Thymus (tissue), 11 donors: ENCODE data around the gene STIP1. TPM values are rescaled to one million over a fixed set of nuclear protein-coding genes. Genes with fewer than 3 reads are reported as not detected.

ENCODE experiments used
- DNase-seq, 9 donors: peaks; one replicate each; pipeline ENCODE4 v3.0.0-alpha.2; 2013; ENCODE audit warnings: low spot score in 9 of 9, low read depth in 6 of 9, missing footprints in 1 of 9
- H3K27ac ChIP-seq, 2 donors: one replicate each; pipeline ENCODE4 v1.5.1; 2013; ENCODE audit warnings: control low read depth in 1 of 2, low read depth in 1 of 2, low read length in 1 of 2, mild to moderate bottlenecking in 1 of 2, moderate library complexity in 1 of 2
- H3K27me3 ChIP-seq, 2 donors: one replicate each; pipeline ENCODE4 v1.5.1; 2013; ENCODE audit warnings: low read length in 1 of 2; ENCODE audit not compliant: control insufficient read depth in 2 of 2, insufficient read depth in 1 of 2
- H3K36me3 ChIP-seq, 2 donors: one replicate each; pipeline ENCODE4 v1.5.1; 2013; ENCODE audit warnings: low read length in 1 of 2, mild to moderate bottlenecking in 1 of 2, moderate library complexity in 1 of 2; ENCODE audit not compliant: control insufficient read depth in 2 of 2, insufficient read depth in 2 of 2
- H3K4me1 ChIP-seq, 2 donors: one replicate each; pipeline ENCODE4 v1.5.1; 2013; ENCODE audit warnings: low read length in 2 of 2; ENCODE audit not compliant: control insufficient read depth in 2 of 2, insufficient read depth in 2 of 2
- H3K4me3 ChIP-seq, 2 donors: one replicate each; pipeline ENCODE4 v1.5.1; 2013; ENCODE audit warnings: low read length in 2 of 2, control low read depth in 1 of 2, mild to moderate bottlenecking in 1 of 2
- H3K9me3 ChIP-seq, 2 donors: one replicate each; pipeline ENCODE4 v1.5.1; 2013; ENCODE audit warnings: low read length in 1 of 2, mild to moderate bottlenecking in 1 of 2; ENCODE audit not compliant: control insufficient read depth in 2 of 2, insufficient read depth in 1 of 2
- WGBS: extraction: QIAGEN DNeasy Blood & Tissue Kit; methylation state at CpG from one replicate; pipeline ENCODE4 v1.1.7; 2013; 5-methylcytosine and 5-hydroxymethylcytosine counted together
- polyA plus RNA-seq: library from polyadenylated mRNA; stranded (reverse); fragments of 200-250 nt; gene quantifications from one replicate; pipeline ENCODE4 v1.2.3, GENCODE V29; 2013
- total RNA-seq: library from RNA; stranded (reverse); fragments of 120-200 nt; gene quantifications from one replicate; pipeline ENCODE4 v1.2.4, GENCODE V29; 2013
- donor health status: healthy.

Gene STIP1
- total and polyA plus RNA-seq, 2 donors, result 46.7 to 94.1 TPM

DNA sequence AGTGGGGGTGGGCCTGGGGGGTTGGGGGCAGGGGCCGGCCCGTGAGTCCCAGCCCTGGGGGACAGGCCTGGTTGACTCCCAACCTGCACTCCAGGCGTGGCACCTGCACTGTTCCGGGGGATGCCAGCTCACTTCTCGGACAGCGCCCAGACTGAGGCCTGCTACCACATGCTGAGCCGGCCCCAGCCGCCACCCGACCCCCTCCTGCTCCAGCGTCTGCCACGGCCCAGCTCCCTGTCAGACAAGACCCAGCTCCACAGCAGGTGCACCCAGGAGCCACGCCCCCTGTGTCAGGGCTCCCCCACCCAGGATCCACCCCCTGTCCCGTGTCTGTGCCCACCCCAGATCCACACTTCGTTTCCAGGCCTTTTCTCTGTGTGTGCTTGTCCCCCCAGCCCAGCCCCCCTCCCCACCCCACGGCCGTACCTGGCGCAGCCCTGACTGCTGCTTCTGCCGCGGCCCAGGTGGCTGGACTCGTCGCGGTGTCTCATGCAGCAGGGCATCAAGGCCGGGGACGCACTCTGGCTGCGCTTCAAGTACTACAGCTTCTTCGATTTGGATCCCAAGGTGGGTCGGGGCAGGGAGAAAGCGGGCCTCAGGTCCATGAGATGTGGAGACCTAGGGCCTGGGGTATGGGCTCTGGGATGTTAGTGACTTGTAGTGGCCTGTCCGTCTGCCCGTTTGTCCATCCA is 25.4 kb downstream of the STIP1 start:
- Histone ChIP-seq H3K4me3 (no peak overlapping the region), H3K4me1 (peaks cover 5 to 28% of the 10 kb centered on the region in 2 donors), H3K27me3 (no peaks in the 10 kb centered on the region), H3K27ac (no peak overlapping the region), H3K9me3 (peaks cover 0 to 2% of the 10 kb centered on the region in 2 donors), H3K36me3 (peaks cover 47 to 67% of the 10 kb centered on the region in 2 donors)
- DNase-seq, result no peak
- 95% methylated on average over 30 of the region's 30 CpGs for WGBS

- peaks cover 61 to 62% of the 10 kb centered on the region in 2 donors for H3K36me3 ChIP-seq
- H3K9me3 ChIP-seq, result no peaks in the 10 kb centered on the region
- WGBS, result 90% methylated on average over 6 of the region's 6 CpGs
- no peak overlapping the region for H3K4me3 ChIP-seq
- DNase-seq, result no peak
- no peak overlapping the region for H3K27ac ChIP-seq
- no peaks in the 10 kb centered on the region for H3K4me1 ChIP-seq
- H3K27me3 ChIP-seq, result no peaks in the 10 kb centered on the region
Measured at GRCh38 chr11:64216879-64217278, 30.9 kb downstream of the STIP1 start.

DNA sequence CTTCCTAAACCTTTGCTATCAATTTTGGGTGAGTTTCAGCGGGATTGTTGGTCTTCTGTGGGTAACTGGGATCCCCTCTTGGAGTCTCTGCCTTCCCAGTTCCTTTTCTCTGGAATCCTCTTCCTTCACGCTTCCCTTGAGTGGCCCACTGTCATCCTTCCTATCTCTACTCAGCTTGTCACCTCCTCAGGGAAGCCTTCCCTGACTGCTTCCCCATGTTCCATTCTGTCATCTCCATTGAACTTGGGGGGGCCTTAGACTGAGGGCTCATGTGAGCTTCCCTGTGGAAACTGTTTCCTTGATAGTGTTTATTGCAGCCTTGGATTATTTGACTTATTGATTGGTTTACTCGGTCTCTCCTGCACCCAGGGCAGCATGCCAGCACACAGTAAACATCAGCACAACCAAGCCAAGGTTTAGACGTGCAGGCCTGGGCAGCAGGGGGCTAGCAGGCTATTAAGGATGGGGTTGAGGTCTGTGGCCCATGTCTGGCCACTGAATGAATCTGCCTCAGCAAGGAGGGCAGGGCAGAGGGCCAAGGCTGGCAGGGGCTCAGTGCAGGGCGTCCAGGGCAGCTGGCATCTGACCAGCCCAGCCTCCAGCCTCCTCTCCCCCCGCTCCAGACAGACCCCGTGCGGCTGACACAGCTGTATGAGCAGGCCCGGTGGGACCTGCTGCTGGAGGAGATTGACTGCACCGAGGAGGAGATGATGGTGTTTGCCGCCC is 32.8 kb downstream of the STIP1 start:
- Histone ChIP-seq H3K4me3 (no peak overlapping the region), H3K9me3 (no peaks in the 10 kb centered on the region), H3K4me1 (no peaks in the 10 kb centered on the region), H3K27ac (no peak overlapping the region), H3K36me3 (peaks cover 66 to 69% of the 10 kb centered on the region in 2 donors), H3K27me3 (no peaks in the 10 kb centered on the region)
- 96% methylated on average over 11 of the region's 11 CpGs for WGBS
- DNase-seq, result no peak

GRCh38 chr11:64219354-64219684 is 33.3 kb downstream of the STIP1 start:
- H3K27ac ChIP-seq, result no peak overlapping the region

GRCh38 chr11:64219755-64220154 is 33.8 kb downstream of the STIP1 start:
- Histone ChIP-seq H3K27me3 (no peaks in the 10 kb centered on the region), H3K27ac (no peak overlapping the region), H3K4me3 (no peak overlapping the region), H3K4me1 (peaks cover 0 to 2% of the 10 kb centered on the region in 2 donors), H3K9me3 (no peaks in the 10 kb centered on the region), H3K36me3 (peaks cover 66 to 73% of the 10 kb centered on the region in 2 donors)
- DNase-seq, result no peak
- 96% methylated on average over 10 of the region's 10 CpGs for WGBS

More at GRCh38 chr11:64219354-64219684, 33.3 kb downstream of the STIP1 start:
- 94% methylated on average over 7 of the region's 7 CpGs for WGBS
- H3K4me3 ChIP-seq, result no peak overlapping the region
- peaks cover 66 to 74% of the 10 kb centered on the region in 2 donors for H3K36me3 ChIP-seq
- no peaks in the 10 kb centered on the region for H3K27me3 ChIP-seq
- no peak for DNase-seq
- H3K9me3 ChIP-seq, result no peaks in the 10 kb centered on the region
- no peaks in the 10 kb centered on the region for H3K4me1 ChIP-seq

DNA sequence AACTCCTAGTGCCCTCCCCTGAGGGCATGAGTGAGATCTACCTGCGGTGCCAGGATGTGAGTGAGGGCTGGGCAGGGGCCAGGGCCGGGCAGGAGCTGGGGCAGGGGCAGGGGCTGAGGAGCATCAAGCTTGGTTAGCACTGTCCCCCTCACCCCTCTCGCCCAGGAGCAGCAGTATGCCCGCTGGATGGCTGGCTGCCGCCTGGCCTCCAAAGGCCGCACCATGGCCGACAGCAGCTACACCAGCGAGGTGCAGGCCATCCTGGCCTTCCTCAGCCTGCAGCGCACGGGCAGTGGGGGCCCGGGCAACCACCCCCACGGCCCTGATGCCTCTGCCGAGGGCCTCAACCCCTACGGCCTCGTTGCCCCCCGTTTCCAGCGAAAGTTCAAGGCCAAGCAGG is 34.3 kb downstream of the STIP1 start:
- Histone ChIP-seq H3K9me3 (no peaks in the 10 kb centered on the region), H3K36me3 (peaks cover 62 to 70% of the 10 kb centered on the region in 2 donors), H3K4me1 (peaks cover 2 to 7% of the 10 kb centered on the region in 2 donors), H3K27me3 (no peaks in the 10 kb centered on the region), H3K27ac (no peak overlapping the region), H3K4me3 (no peak overlapping the region)
- WGBS, result over 99% methylated on average over 17 of the region's 17 CpGs
- DNase-seq, result no peak

DNA sequence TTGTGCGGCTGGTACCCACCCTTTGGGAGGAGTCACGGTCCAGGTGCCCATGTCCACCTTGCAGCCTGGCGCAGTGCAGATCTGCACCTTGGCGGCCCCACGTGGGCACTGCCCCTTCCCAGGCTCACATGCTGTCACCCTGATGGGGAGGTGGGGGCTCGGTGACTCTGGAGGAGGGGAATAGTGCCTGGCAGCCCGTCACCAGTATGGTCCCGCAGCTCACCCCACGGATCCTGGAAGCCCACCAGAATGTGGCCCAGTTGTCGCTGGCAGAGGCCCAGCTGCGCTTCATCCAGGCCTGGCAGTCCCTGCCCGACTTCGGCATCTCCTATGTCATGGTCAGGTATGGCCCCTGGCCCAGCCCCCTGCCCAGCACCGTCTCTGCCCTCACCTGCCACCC is 34.8 kb downstream of the STIP1 start:
- 98% methylated on average over 14 of the region's 14 CpGs for WGBS
- Histone ChIP-seq H3K36me3 (peaks cover 57 to 66% of the 10 kb centered on the region in 2 donors), H3K27ac (no peak overlapping the region), H3K9me3 (no peaks in the 10 kb centered on the region), H3K4me3 (no peak overlapping the region), H3K27me3 (no peaks in the 10 kb centered on the region), H3K4me1 (peaks cover 3 to 12% of the 10 kb centered on the region in 2 donors)
- DNase-seq, result no peak

DNA sequence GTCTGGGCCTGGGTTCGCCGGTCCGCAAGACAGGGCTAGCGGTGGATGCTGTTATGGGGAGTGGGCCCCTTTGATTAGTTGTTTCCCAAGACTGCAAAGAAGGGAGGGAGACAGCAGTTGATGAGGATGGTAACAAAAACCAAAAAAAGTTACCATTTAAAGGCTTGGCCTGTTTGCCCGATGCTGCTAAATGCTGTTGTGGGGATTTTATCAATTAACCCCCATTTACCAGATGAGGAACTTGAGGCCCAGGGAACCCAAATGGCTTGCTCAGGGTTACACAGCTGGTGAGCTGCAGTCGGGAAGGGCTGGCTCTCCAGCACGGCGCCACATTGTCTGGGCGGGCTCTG is 36.7 kb downstream of the STIP1 start:
- 93% methylated on average over 9 of the region's 9 CpGs for WGBS
- no peak overlapping the region for H3K27ac ChIP-seq

DNA sequence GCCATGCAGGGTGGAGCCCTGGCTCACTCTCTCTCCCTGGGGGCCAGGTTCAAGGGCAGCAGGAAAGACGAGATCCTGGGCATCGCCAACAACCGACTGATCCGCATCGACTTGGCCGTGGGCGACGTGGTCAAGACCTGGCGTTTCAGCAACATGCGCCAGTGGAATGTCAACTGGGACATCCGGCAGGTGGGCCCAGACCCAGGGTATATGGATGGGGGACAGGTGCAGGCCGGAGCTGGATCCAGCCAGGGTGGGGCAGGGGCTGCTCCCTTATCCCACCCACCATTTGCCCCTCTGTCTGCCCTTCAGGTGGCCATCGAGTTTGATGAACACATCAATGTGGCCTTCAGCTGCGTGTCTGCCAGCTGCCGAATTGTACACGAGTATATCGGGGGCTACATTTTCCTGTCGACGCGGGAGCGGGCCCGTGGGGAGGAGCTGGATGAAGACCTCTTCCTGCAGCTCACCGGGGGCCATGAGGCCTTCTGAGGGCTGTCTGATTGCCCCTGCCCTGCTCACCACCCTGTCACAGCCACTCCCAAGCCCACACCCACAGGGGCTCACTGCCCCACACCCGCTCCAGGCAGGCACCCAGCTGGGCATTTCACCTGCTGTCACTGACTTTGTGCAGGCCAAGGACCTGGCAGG is 37.2 kb downstream of the STIP1 start:
- no peak overlapping the region for H3K27ac ChIP-seq
- no peak overlapping the region for H3K4me3 ChIP-seq
- peaks cover 0 to 6% of the 10 kb centered on the region in 2 donors for H3K9me3 ChIP-seq
- peaks cover 12 to 27% of the 10 kb centered on the region in 2 donors for H3K4me1 ChIP-seq
- WGBS, result 94% methylated on average over 24 of the region's 24 CpGs
- H3K36me3 ChIP-seq, result peaks cover 52 to 53% of the 10 kb centered on the region in 2 donors
- H3K27me3 ChIP-seq, result no peaks in the 10 kb centered on the region
- no peak for DNase-seq

More for the DNA sequence above, 36.7 kb downstream of the STIP1 start:
- H3K36me3 ChIP-seq, result peaks cover 52 to 55% of the 10 kb centered on the region in 2 donors
- H3K27me3 ChIP-seq, result no peaks in the 10 kb centered on the region
- no peak for DNase-seq
- H3K4me3 ChIP-seq, result no peak overlapping the region
- peaks cover 0 to 6% of the 10 kb centered on the region in 2 donors for H3K9me3 ChIP-seq
- H3K4me1 ChIP-seq, result peaks cover 12 to 26% of the 10 kb centered on the region in 2 donors
